SU-DHL-6 (cell line): ENCODE measurements around the gene ARAP1.

Experiments
- H2AFZ ChIP-seq: fragments of 200-600 bp; sonication (generic); 2 replicates; pipeline ENCODE4 v1.6.1; 2014; ENCODE audit warnings: low read depth, mild to moderate bottlenecking, moderate library complexity, mixed read lengths, antibody characterized with exemption, low read length; ENCODE audit not compliant: severe bottlenecking
- H3F3A ChIP-seq: fragments of 200-600 bp; shearing (Covaris generic); 2 replicates; pipeline ENCODE4 v1.6.0; 2016; ENCODE audit warnings: antibody characterized with exemption, mild to moderate bottlenecking; ENCODE audit not compliant: insufficient read depth
- H3K27ac ChIP-seq: fragments of 200-600 bp; sonication (generic); 2 replicates; pipeline ENCODE4 v1.5.1; 2016; ENCODE audit warnings: low read depth, mild to moderate bottlenecking, low read length, moderate library complexity, mixed read lengths
- H3K27me3 ChIP-seq: fragments of 200-600 bp; sonication (generic), shearing (Covaris generic); 2 replicates; pipeline ENCODE4 v1.6.0; 2014; ENCODE audit warnings: mild to moderate bottlenecking, low read length
- H3K36me3 ChIP-seq: fragments of 200-600 bp; sonication (generic); 2 replicates; pipeline ENCODE4 v1.6.1; 2014; ENCODE audit warnings: mild to moderate bottlenecking, low read length, mixed read lengths
- H3K4me2 ChIP-seq: fragments of 300-600, 200-600 bp; shearing (Covaris generic), sonication (generic); 2 replicates; pipeline ENCODE4 v1.6.0; 2014; ENCODE audit warnings: low read length, low read depth, mild to moderate bottlenecking; ENCODE audit not compliant: poor library complexity, severe bottlenecking
- H3K4me3 ChIP-seq: fragments of 200-600 bp; sonication (generic); 2 replicates; pipeline ENCODE4 v1.5.1; 2014; ENCODE audit warnings: antibody characterized with exemption, low read length, mild to moderate bottlenecking, mixed read lengths; ENCODE audit not compliant: insufficient read depth, poor library complexity, severe bottlenecking
- H3K79me2 ChIP-seq: fragments of 200-600 bp; sonication (generic); 2 replicates; pipeline ENCODE4 v1.6.1; 2014; ENCODE audit warnings: mild to moderate bottlenecking, low read length, moderate library complexity; ENCODE audit not compliant: insufficient read depth
- H3K9ac ChIP-seq: fragments of 200-600 bp; sonication (generic); 2 replicates; pipeline ENCODE4 v1.7.0; 2014; ENCODE audit warnings: mild to moderate bottlenecking, low read length
- H3K9me2 ChIP-seq: fragments of 200-600 bp; sonication (generic); replicated peaks from 2 replicates; pipeline ENCODE4 v1.6.1; 2014; ENCODE audit warnings: low read length; ENCODE audit not compliant: insufficient read depth
- H3K9me3 ChIP-seq: fragments of 200-600 bp; sonication (generic); 2 replicates; pipeline ENCODE4 v1.6.1; 2014; ENCODE audit warnings: low read length, mixed read lengths; ENCODE audit not compliant: insufficient read depth
- H4K20me1 ChIP-seq: fragments of 200-600 bp; sonication (generic); 2 replicates; pipeline ENCODE4 v1.6.1; 2014; ENCODE audit warnings: low read depth, mild to moderate bottlenecking, antibody characterized with exemption, low read length, moderate library complexity, mixed read lengths
- EZH2phosphoT487 ChIP-seq: fragments of 200-600 bp; sonication (generic), shearing (Covaris generic); conservative IDR thresholded peaks from 2 replicates; pipeline ENCODE4 v1.6.1; 2018; ENCODE audit warnings: mild to moderate bottlenecking, antibody characterized with exemption, low read length, moderate library complexity, mixed read lengths
- TF ChIP-seq, protein P1 (sequence below): fragments of 200-600 bp; sonication (generic); IDR thresholded peaks from one replicate; pipeline ENCODE4 v1.5.1; 2017; ENCODE audit warnings: antibody characterized with exemption, mild to moderate bottlenecking, low read length, moderate library complexity; ENCODE audit not compliant: insufficient read depth, poor library complexity, severe bottlenecking

ARAP1 gene

DNA sequence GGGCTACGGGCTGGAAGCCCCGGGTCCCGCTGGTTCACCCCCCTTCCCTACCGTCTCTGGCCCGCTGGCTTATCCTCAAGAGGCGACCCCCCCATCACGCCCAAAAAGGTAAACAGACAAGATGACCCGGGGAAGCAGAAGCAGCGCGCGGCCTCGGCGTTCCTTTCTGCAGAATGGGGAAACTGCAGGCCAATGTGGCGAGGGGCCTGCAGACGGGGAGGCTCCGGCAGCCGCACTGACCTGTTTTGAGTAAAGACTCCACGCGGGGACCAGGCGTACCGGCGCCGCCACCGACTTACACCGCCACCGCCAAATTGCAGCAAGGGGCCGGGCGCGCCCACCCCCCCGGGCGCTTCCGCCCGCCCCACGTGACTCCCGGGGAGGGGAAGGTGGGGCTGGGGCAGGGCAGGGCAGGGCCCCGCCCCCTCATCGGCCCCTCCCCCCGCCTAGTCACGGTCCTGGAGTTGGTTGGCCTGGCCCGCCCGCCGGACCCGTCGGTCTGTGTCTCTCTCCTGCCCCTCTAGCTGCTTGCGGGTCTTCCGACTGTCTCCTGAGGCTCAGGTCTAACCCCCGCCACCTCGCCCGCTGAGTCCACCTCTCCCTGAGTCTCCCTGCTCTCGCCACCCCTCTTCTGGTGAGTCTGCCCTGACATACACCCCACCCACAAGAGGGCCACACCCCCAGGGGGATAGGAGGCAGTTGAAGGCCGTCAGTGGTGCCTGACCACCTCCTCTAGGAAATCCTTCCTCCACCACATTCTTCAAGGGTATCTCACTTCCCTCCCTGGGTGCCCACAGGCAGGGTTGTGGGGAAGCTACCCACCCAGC lies at the start of gene ARAP1:
Gene ARAP1, minus strand, starts transcription at position 321 of the 827 bp plus-strand sequence. CDS start 25,280 bp downstream, outside the sequence.
- peak within 1 kb of the TSS; percentile 93 for H2AFZ ChIP-seq
- no peak within 1 kb of the TSS for H3K27ac ChIP-seq
- H3K4me2 ChIP-seq = peak within 1 kb of the TSS; percentile 83
- H3F3A ChIP-seq = no peaks in the 10 kb centered on the region
- H3K36me3 ChIP-seq = no peaks in the 10 kb centered on the region
- no peaks in the 10 kb centered on the region for H4K20me1 ChIP-seq
- no peaks in the 10 kb centered on the region for H3K9me2 ChIP-seq
- H3K79me2 ChIP-seq = no peaks in the 10 kb centered on the region
- H3K9ac ChIP-seq = peak within 1 kb of the TSS; percentile 82
- H3K9me3 ChIP-seq = no peaks in the 10 kb centered on the region
- H3K4me3 ChIP-seq = peak within 1 kb of the TSS; percentile 97
- no peak for TF ChIP-seq EZH2phosphoT487
- TF ChIP-seq, protein P1, sequence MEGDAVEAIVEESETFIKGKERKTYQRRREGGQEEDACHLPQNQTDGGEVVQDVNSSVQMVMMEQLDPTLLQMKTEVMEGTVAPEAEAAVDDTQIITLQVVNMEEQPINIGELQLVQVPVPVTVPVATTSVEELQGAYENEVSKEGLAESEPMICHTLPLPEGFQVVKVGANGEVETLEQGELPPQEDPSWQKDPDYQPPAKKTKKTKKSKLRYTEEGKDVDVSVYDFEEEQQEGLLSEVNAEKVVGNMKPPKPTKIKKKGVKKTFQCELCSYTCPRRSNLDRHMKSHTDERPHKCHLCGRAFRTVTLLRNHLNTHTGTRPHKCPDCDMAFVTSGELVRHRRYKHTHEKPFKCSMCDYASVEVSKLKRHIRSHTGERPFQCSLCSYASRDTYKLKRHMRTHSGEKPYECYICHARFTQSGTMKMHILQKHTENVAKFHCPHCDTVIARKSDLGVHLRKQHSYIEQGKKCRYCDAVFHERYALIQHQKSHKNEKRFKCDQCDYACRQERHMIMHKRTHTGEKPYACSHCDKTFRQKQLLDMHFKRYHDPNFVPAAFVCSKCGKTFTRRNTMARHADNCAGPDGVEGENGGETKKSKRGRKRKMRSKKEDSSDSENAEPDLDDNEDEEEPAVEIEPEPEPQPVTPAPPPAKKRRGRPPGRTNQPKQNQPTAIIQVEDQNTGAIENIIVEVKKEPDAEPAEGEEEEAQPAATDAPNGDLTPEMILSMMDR = no peak
- no peaks in the 10 kb centered on the region for H3K27me3 ChIP-seq

DNA sequence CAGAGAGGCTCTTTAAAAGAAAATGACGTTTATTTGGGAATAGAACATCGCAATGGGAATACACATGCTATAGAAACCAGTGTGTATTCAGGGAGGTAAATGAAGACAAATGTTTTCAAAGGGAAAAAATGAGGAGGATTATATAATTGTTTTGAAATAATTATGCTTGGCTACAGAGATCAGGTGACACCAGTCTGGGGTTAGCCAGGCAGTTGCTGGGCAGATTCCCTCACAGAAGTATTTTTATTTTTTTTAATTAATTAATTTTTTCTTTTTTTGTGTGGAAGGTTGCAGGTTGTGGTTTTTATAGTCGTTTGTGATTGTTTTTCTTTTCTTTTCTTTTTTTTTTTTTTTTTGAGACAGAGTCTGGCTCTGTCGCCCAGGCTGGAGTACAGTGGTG lies 47.2 kb upstream of the ARAP1 start:
- no peaks in the 10 kb centered on the region for H3K9me2 ChIP-seq
- no peaks in the 10 kb centered on the region for H3K36me3 ChIP-seq
- no peaks in the 10 kb centered on the region for H3F3A ChIP-seq
- H3K27ac ChIP-seq = no peak overlapping the region
- no peaks in the 10 kb centered on the region for H3K9me3 ChIP-seq
- TF ChIP-seq, protein P1 = no peak
- TF ChIP-seq EZH2phosphoT487 = no peak
- H3K4me3 ChIP-seq = no peak overlapping the region
- H3K4me2 ChIP-seq = no peak overlapping the region
- no peaks in the 10 kb centered on the region for H3K27me3 ChIP-seq
- no peaks in the 10 kb centered on the region for H4K20me1 ChIP-seq
- H2AFZ ChIP-seq = no peak overlapping the region
- H3K9ac ChIP-seq = no peak overlapping the region
- H3K79me2 ChIP-seq = no peaks in the 10 kb centered on the region

DNA sequence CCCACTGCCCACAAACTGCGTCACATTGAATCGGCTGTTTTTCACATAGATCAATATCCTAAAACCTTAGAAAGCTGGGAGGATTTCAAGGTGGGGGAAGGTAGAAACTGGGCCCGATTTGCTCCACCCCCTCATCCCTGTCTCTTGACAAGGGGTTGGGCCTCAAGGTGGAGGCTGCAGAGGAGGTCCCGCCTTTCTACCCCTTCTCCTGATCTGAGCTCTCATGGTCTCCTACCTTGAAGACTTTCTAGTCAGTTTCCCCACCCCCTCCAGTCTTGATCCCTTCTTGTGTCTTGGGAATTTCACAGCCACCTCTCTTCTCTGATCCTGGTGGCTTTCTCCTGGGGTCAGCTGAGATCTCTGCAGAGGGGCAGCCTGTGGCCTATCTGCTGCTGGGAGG lies 46.2 kb upstream of the ARAP1 start:
- Histone ChIP-seq H3K9me3 (no peaks in the 10 kb centered on the region), H3K27ac (no peak overlapping the region), H3F3A (no peaks in the 10 kb centered on the region), H3K27me3 (no peaks in the 10 kb centered on the region), H3K79me2 (no peaks in the 10 kb centered on the region), H4K20me1 (no peaks in the 10 kb centered on the region), H3K9ac (no peak overlapping the region), H3K9me2 (no peaks in the 10 kb centered on the region), H3K4me2 (no peak overlapping the region), H3K36me3 (no peaks in the 10 kb centered on the region), H3K4me3 (no peak overlapping the region), H2AFZ (no peak overlapping the region)
- TF ChIP-seq EZH2phosphoT487 = no peak
- TF ChIP-seq, protein P1 = no peak
